Omental fat pad (tissue), 4 donors: ENCODE data around the gene C1orf52. TPM values are rescaled to one million over a fixed set of nuclear protein-coding genes. Genes with fewer than 3 reads are reported as not detected.
"Not testable (repeated sequence)": the region's sequence is repeated elsewhere in the genome, so short reads cannot be mapped to it uniquely, and the experiment has no call there.

Source experiments
- ATAC-seq: fragments of 150-250 bp; one replicate; pipeline ENCODE4 v1.9.1; 2016; ENCODE audit warnings: mild to moderate bottlenecking, moderate library complexity; ENCODE audit not compliant: low FRiP score
- DNase-seq: peaks from one replicate; pipeline ENCODE4 v3.0.0-alpha.2; 2019; ENCODE audit warnings: low spot score
- total RNA-seq, 4 donors: library from RNA; depleted of rRNA; stranded (reverse); fragments of >200 nt; gene quantifications; one replicate each; pipeline ENCODE4 v1.1.0, GENCODE V29; 2016
- TF ChIP-seq, protein P1 (sequence below), 3 donors: fragments of 450-650 bp; IDR thresholded peaks; one replicate each; pipeline ENCODE4 v1.5.1; 2016 to 2017; ENCODE audit warnings: antibody characterized with exemption in 3 of 3, mild to moderate bottlenecking in 3 of 3, moderate library complexity in 2 of 3

The C1orf52 gene
- total RNA-seq, 4 donors from 2014 or later, result 12.0 to 15.8 (median 12.8) TPM

DNA sequence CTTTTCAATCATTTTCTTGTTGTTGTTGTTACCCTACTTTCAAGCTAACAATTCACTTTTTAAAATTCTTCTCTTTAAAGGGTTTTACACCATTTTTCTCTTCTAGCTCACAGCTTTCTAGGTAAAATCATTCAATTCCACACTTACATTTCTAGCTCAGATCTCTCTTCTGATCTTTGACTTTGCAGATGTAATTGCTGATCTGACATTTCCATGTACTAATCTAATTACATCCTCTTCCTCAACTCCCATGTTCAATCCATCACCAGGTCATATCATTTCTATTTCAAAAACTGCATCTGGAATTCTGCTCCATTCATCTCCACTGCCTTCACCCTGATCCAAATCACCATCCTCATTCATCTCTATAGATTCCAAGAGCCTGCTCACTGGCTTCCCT lies 13.9 kb upstream of the C1orf52 start:
- TF ChIP-seq, protein P1, sequence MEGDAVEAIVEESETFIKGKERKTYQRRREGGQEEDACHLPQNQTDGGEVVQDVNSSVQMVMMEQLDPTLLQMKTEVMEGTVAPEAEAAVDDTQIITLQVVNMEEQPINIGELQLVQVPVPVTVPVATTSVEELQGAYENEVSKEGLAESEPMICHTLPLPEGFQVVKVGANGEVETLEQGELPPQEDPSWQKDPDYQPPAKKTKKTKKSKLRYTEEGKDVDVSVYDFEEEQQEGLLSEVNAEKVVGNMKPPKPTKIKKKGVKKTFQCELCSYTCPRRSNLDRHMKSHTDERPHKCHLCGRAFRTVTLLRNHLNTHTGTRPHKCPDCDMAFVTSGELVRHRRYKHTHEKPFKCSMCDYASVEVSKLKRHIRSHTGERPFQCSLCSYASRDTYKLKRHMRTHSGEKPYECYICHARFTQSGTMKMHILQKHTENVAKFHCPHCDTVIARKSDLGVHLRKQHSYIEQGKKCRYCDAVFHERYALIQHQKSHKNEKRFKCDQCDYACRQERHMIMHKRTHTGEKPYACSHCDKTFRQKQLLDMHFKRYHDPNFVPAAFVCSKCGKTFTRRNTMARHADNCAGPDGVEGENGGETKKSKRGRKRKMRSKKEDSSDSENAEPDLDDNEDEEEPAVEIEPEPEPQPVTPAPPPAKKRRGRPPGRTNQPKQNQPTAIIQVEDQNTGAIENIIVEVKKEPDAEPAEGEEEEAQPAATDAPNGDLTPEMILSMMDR (IDR thresholded peaks at IDR 0.05), result no peak
- no peak for ATAC-seq

DNA sequence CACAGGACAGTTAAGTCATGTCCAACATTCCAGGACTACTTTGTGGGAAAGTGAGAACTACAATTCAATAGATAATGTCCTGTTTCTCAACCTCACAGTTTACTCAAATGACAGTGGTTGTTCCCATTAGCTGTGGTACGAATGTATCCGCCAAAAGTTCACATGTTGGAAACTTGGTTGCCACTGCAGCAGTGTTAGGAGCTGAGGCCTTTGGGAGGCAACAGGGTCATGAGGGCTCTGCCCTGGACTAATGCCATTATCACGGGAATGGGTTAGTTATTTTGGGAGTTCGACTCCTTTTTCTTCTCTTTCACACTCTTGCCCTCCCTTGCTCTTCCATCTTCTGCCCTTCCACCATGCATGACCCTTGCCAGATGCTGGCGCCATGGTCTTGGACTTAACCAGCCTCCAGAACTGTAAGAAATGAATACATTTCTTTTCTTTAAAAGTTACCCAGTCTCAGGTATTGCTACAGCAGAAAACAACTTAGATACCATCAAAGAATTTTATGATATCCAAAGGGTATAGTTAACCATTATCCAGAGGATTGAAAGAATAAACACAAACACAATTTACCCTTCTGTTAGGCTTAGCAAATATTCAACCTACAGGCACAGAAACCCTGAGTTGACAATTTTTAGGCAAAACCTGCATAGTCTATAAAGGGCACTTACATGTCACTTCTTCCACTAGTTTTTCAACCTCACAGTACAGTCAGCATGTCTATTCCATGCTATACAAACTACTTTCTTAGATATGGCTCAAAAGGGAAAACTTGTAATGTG lies 9.5 kb upstream of the C1orf52 start:
- ATAC-seq (no peak), DNase-seq (no peak)
- TF ChIP-seq, protein P1 (IDR thresholded peaks at IDR 0.05), result no peak

More for the DNA sequence above, 13.9 kb upstream of the C1orf52 start:
- no peak for DNase-seq

DNA sequence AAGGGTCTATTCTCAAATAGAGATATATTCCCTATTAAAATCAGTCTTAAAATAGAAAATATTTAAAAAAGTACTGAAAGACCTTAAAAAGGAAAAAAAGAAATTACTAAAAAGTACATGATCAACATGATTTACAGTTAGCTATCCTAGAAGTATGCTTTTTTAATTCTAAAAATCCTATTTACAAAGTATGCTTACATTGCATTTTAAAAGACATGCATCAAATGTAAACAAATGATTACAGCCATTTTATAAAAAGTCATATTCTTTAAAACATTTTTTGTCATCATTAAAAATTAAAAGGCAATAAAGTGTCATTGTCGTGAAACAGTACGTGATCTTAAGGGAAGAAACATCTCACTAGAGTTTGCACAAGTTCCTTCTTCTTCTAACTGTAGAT lies 7.9 kb upstream of the C1orf52 start:
- no peak for ATAC-seq
- TF ChIP-seq, protein P1 (IDR thresholded peaks at IDR 0.05), result no peak

DNA sequence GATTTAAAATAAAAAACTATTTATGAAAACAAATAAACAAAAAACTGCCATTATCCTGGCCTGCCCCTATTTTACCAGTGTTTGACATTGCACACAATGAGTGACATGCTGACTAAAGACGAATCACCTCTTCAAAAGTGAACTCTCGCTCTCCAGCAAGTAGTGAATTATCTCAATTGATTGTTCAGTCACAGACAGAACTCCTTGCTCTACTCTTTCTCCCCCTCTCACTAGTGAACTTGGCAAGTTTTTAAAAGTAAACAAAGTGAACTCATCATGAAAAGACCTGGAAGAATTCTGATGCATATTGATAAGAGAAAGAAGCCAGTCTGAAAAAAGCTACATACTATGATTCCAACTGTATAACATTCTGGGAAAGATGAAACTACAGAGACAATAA lies 4.7 kb upstream of the C1orf52 start:
- DNase-seq, result no peak
- TF ChIP-seq, protein P1 (IDR thresholded peaks at IDR 0.05), result no peak
- no peak for ATAC-seq

More for the DNA sequence above, 7.9 kb upstream of the C1orf52 start:
- DNase-seq, result no peak

DNA sequence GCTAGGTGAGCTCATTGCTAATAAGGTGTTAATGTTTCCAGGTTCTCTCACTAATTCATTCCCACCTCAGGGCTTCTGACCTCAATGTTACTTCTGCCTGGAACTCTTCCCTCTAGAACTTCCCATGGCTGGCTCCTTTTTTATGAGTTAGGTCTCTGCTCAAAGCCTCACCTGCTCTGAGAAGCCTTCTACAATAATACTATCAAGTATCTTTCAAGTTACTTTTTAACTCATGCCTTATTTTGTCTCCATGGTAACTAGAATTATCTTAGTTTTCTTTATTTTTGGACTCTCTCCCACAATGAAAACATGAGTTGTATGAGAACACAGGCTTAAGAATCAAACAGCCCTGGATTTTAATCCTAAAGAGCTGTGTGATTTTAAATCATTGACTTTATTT lies 3.5 kb upstream of the C1orf52 start:
- ATAC-seq (no peak), DNase-seq (no peak)
- TF ChIP-seq, protein P1 (IDR thresholded peaks at IDR 0.05), result no peak

DNA sequence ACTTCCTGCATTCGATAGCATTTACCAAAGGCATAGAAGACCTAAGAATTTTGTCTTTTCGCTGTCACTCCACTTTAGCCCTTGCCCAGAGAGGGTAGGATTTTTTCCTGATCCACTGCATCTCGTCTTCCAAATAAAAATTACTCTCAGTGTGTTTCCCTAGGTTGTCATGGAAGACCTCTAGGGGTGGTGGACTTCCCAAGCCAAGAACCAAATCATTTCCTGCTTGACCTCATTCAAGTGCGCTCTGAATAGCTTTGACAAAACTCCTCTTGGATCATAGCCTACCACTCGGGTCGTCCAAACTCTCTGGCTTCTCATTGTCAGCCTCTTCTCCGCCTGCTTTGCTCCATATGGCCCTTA lies 431 bp upstream of the C1orf52 start:
- peak; percentile 55 for ATAC-seq
- DNase-seq, result no peak
- TF ChIP-seq, protein P1 (IDR thresholded peaks at IDR 0.05), result no peak

DNA sequence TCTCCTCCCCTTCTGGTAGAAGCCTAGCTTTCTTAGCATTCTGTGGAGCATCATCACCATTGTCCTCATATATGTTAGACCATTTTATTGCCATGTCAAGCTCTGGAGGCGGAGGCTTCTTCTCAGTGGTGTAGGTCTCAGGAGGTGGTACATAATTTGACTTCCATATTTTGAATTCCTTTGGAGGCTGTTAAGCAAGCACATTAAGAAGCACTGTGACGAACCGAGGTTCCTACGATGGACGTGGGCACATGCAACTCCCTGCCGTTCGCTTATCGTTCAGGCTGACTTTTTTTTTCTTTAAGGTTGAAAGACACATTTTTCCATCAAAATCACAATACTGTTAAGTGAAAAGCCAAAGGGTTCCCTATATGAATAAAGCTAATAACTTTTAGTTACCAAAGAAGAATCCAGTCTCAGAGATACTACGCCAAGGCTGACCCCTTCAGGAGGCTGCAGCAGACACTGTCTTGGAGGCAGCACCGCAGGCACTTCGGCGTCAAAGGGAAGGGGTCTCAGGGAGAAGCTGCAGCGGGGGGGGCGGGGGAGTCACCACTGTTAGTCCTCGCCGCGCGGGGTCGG lies 835 bp downstream of the C1orf52 start:
- TF ChIP-seq, protein P1 (IDR thresholded peaks at IDR 0.05), result no peak
- DNase-seq (no peak), ATAC-seq (no peak)

DNA sequence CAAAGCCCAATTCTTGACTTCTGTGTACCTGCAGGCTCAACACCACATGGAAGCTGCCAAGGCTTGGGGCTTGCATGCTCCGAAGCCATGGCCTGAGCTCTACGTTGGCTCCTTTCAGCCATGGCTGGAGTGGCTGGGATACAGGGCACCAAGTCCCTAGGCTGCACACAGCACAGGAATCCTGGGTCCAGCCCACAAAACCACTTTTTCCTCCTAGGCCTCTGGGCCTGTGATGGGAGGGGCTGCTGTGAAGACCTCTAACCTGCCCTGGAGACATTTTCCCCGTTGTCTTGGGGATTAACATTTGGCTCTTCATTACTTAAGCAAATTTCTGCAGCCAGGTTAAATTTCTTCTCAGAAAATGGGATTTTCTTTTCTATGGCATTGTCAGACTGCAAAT lies 10.4 kb downstream of the C1orf52 start:
- not testable (repeated sequence) for DNase-seq, ATAC-seq
